ENCODE results near the gene MSH2.
"Not testable (repeated sequence)": the region's sequence is repeated elsewhere in the genome, so short reads cannot be mapped to it uniquely, and the experiment has no call there.

MSH2 gene

GRCh38 chr2:47402805-47403608, at the start of gene MSH2:
TSS of gene MSH2 (plus strand) at chr2:47403156. CDS start at chr2:47403192, 36 bp downstream.
- in situ Hi-C loops (cut with MboI; ENCODE audit: low sequenced_read_pairs), result no loop called here

- in situ Hi-C loops (cut with MboI; ENCODE audit: low sequenced_read_pairs), result no loop called here
Observed at GRCh38 chr2:47354013-47354847, 48.7 kb upstream of the MSH2 start.

DNA sequence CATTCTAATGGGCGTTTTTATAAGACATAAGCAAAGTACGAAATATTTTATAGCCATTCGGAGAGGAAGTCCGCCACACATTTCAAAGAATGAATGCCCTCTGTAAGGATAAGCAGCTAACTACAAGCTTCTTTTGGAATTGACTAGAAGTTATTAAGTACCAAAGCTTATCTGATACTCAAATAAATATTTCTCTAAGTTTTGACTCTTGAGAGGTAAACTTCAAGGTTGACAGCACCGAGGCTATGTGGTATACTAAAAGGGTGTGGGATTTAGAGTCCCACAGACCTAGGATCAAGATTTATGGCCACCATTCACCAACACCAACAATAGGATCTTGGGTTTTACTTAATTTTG, 48.1 kb upstream of the MSH2 start:
- in situ Hi-C loops (cut with MboI; ENCODE audit: low sequenced_read_pairs), result no loop called here

- in situ Hi-C loops (cut with MboI; ENCODE audit: low sequenced_read_pairs), result no loop called here
Observed at GRCh38 chr2:47357483-47357882, 45.5 kb upstream of the MSH2 start.

GRCh38 chr2:47359375-47359868, 43.5 kb upstream of the MSH2 start:
- in situ Hi-C loops (cut with MboI; ENCODE audit: low sequenced_read_pairs), result no loop called here

DNA sequence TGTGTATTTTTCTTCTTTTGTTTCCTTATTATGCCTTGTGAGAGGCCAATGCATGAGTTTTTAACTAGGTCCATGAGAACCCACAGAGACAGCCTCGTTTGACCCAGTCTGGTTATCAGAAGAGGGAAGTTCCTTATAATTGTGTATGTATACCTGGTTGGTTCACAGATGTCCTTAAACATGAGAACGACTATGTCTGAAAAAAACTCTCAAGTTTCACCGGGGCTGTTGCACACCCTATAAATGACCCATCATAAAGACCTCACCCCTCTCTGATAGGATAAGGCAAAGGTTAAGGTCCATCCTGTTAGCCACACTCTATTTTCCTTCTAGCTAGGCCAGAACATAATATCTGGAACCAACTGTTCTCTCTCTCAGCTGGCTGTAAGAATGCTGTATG, 42.7 kb upstream of the MSH2 start:
- in situ Hi-C loops (cut with MboI; ENCODE audit: low sequenced_read_pairs), result no loop called here

- in situ Hi-C loops (cut with MboI; ENCODE audit: low sequenced_read_pairs), result no loop called here
Observed at GRCh38 chr2:47360927-47361326, 42.0 kb upstream of the MSH2 start.

- in situ Hi-C loops (cut with MboI; ENCODE audit: low sequenced_read_pairs), result not testable (repeated sequence)
Observed at GRCh38 chr2:47361505-47362229, 41.3 kb upstream of the MSH2 start.

GRCh38 chr2:47373747-47374146, 29.2 kb upstream of the MSH2 start:
- in situ Hi-C loops (cut with MboI; ENCODE audit: low sequenced_read_pairs), result no loop called here

- in situ Hi-C loops (cut with MboI; ENCODE audit: low sequenced_read_pairs), result no loop called here
Observed at GRCh38 chr2:47375307-47375706, 27.6 kb upstream of the MSH2 start.

GRCh38 chr2:47379384-47379783, 23.6 kb upstream of the MSH2 start:
- in situ Hi-C loops (cut with MboI; ENCODE audit: low sequenced_read_pairs), result no loop called here

DNA sequence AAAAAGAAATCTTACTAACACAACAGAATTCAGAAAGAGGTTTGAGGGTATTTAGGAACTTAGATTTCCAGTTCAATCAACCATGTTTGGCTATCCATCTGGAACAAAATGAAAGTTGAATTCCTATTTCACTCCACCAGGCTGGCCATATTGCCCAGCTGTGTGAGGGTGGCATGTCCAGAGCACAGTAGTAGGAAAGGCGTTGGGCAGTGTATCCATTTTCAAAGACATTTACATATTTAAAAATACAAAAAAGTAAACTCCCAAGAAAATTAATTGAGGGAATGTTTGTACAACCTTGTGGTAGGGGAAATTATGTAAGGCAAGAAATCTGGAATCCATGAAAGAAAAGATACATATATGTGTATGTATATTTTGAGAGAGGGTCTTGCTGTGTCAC, 21.5 kb upstream of the MSH2 start:
- in situ Hi-C loops (cut with MboI; ENCODE audit: low sequenced_read_pairs), result no loop called here

DNA sequence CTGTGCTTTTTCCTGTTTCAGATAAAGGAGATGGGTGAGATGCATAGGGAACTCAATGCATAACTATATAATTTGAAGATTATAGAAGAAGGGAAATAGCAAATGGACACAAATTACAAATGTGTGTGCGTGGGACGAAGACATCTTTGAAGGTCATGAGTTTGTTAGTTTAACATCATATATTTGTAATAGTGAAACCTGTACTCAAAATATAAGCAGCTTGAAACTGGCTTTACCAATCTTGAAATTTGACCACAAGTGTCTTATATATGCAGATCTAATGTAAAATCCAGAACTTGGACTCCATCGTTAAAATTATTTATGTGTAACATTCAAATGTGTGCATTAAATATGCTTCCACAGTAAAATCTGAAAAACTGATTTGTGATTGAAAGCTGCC, 16.4 kb upstream of the MSH2 start:
- in situ Hi-C loops (cut with MboI; ENCODE audit: low sequenced_read_pairs), result loop anchor here (5.0 kb wide), 1 partner anchor 49 kb away; no protein-coding TSS in a partner anchor

DNA sequence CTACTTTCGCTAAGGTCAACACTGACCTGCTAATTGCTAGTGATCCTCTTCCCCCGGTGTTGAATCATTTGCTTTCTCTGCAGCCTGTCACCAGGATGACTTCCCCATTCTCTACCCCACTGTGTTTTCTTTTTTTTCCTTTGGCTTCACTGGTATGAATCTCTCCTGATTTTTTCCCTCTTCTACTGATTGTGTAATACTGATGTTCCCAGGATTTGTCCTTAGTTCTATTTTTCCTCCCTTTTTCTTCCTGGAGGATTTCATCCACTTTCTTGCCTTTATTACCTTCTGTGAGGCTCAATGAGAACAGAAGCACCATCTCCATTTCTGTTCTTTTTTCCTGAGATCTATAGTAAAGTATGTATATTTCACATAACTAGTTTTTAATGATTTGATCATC, 14.1 kb upstream of the MSH2 start:
- in situ Hi-C loops (cut with MboI; ENCODE audit: low sequenced_read_pairs), result loop anchor here (5.0 kb wide), 1 partner anchor 52 kb away; no protein-coding TSS in a partner anchor

DNA sequence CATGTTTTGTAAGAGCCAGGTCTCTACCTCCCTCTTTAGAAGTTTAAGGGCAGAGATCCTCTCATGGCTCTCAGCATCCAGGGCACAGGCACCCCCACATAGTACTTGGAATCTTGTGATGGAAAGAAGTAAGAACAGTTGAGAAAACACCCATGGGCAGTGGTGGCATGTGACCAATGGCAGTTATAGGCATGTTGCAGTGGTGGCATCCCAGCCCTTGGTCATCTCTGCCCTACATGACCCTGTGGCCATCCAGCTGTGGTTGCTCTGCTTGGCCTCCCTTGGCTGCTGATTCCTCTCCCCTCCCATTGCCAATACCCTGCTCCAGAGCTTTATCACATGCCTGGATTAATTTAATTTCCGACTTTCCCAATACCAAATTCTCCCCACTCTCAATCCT, 13.3 kb upstream of the MSH2 start:
- in situ Hi-C loops (cut with MboI; ENCODE audit: low sequenced_read_pairs), result loop anchor here (5.0 kb wide), 1 partner anchor 52 kb away; no protein-coding TSS in a partner anchor

DNA sequence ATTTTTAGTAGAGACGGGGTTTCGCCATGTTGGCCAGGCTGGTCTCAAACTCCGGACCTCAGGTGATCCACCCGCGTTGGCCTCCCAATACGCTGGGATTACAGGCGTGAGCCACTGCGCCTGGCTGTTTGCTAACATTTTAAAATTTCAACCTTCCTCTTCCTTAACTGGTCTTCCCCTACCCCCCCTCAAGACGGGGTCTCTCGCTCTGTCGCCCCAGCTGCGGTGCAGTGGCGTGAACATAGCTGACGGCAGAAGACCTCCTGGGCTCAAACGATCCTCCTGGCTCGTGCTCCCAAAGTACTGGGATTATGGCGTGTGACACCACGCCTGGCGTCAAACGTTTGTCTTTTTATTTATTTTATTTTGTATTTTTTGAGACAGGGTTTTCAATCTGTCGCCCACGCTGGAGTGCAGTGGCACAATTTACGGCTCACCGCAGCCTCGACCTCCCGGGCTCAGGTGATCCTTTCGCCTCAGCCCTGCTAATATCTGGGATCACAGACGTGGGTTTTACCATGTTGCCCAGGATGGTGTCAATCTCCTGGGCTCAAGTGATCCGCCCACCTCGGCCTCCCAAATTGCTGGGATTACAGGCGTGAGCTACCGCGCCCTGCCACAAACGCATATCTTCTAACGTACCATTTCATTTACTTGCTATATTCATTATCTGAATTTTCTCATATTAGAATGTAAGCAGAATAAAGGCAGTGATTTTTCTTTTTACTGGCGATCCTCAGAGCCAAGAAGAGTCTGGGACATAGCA, 984 bp upstream of the MSH2 start:
- in situ Hi-C loops (cut with MboI; ENCODE audit: low sequenced_read_pairs), result no loop called here

DNA sequence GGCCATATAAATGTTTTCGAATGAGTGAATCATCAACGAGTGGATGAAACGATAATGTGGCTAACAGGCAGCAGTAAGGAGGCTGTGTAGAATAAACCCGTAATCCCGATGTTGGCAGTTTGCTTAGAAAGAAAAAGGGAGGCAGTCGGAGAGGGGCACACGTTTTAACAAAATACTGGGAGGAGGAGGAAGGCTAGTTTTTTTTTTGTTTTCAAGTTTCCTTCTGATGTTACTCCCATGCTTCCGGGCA, 476 bp upstream of the MSH2 start:
- in situ Hi-C loops (cut with MboI; ENCODE audit: low sequenced_read_pairs), result no loop called here

DNA sequence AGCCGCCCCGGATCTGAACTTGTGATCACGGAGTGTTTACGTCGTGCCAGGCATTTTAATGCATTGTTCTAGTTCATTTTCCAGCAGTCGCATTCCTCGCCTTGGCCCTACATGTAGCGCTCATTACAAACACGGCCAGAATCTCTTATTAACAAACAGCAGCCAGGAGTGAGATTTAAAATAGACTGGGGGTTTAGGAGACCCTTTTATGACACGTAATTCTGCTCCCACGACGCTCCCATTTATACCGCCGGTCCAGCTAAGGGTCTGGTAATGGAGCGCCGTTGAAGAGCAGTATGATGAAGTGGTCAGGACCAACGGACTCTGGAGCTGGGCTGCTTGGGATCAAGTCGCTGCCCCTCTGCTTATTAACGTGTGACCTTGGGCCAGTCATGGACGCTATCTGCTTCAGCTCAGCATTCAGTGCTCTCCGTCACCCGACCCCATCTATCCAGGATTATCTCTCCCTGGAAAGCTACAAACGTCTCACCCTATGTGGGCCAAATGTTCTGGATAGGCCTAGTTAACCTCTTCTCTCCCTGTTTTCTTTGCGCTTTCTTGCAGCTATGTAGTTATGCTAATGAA, 745 bp downstream of the MSH2 start:
- in situ Hi-C loops (cut with MboI; ENCODE audit: low sequenced_read_pairs), result no loop called here

GRCh38 chr2:47404356-47404755, 1.4 kb downstream of the MSH2 start:
- in situ Hi-C loops (cut with MboI; ENCODE audit: low sequenced_read_pairs), result no loop called here

DNA sequence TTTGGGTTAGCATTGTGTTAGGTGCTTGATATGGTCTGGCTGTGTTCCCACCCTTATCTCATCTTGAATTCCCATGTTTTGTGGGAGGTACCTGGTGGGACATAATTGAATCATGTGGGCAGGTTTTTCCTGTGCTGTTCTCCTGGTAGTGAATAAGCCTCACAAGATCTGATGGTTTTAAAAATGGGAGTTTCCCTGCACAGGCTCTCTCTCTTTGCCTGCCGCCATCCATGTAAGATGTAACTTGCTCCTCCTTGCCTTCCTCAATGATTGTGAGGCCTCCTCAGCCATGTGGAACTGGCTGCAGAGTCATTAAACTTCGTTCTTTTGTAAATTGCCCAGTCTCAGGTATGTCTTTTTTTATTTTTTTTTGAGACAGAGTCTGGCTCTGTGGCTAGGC, 2.8 kb downstream of the MSH2 start:
- in situ Hi-C loops (cut with MboI; ENCODE audit: low sequenced_read_pairs), result no loop called here

Measured in HL-60/S4 (cell line).